COLO668 (cell line): Measurements from ENCODE around the gene TRIM44.
"Not testable (repeated sequence)": the region's sequence is repeated elsewhere in the genome, so short reads cannot be mapped to it uniquely, and the experiment has no call there.

ENCODE experiments used
- DNase-seq: peaks from one replicate; lab custom pipeline; 2025; ENCODE audit not compliant: unreplicated experiment; lab: John Stamatoyannopoulos, UW

TRIM44 gene

DNA sequence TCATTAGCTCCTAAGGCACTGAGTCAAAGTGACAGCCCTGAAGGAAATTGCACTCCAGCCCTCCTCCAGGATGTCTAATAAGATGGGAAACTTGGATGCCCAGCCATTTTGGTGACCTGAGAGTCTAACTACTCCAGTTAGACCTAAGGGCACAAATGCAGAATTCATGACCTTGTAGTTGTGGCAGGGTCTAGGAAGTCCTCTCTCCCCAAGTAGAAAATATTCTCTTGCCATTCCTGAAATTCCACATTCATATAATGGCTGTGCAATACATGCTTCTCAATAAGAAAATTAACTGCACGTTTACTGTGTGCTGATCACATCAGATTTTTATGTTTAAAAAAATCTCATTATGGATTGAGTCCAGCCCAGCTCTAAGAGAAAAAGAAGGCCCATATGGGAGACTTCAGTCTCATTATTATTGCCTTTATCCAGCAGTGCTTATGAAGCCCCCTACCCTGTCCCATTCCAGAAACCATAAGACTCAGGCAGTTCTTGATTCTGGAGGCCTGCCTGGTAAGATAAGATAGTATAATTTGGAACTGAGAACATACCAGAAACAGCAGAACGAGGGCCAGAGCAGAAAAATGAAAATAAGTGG, 147.6 kb downstream of the TRIM44 start:
- no peak for DNase-seq

DNA sequence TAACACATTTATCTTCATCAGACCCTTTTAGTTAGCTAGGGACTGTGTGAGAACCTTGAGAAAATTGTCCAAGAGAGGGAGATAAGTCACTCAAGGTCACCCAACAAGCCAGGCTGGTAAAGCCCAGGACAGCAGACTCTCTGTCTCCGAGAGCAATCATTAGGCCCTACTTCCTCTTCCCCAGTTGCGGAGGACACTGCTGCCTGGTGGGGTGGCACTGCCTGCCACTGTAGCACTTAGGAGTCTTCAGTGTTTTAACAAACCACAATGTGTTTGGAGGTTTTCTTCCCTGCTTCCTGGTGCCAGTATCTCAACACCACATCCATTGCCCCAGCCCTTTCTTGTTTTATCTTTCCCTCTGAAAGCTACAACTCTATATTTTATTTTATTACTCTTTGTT, 149.2 kb downstream of the TRIM44 start:
- DNase-seq: no peak

GRCh38 chr11:35812828-35813227, 150.3 kb downstream of the TRIM44 start:
- no peak for DNase-seq

DNA sequence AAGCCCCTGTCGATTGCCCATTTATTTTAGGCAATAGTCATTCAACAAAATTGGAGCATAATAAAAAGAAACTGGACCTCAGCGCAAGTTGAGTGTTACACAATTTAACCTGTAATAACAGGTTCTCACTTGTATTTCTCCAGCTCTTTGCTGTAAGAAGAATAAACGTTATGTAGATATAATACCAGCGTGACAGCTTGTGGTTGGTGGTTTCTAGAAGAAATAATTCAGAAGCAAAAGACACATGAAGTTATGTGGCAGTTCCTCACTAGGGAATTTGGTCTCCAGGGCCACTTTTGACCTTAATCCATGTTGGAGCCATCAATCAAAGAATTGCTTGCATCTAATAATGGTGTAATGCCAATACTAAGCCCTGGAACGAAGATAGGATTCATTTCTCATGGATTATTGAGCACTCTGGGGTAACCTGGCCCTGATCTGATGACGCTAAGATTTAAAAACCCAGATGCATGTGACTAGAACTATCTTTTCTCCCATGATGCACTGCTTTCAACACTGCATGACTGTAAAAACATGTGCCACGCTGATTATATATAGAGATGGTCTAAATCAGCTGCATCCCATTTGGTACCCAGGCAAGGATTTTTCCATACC, 151.6 kb downstream of the TRIM44 start:
- DNase-seq: no peak

DNA sequence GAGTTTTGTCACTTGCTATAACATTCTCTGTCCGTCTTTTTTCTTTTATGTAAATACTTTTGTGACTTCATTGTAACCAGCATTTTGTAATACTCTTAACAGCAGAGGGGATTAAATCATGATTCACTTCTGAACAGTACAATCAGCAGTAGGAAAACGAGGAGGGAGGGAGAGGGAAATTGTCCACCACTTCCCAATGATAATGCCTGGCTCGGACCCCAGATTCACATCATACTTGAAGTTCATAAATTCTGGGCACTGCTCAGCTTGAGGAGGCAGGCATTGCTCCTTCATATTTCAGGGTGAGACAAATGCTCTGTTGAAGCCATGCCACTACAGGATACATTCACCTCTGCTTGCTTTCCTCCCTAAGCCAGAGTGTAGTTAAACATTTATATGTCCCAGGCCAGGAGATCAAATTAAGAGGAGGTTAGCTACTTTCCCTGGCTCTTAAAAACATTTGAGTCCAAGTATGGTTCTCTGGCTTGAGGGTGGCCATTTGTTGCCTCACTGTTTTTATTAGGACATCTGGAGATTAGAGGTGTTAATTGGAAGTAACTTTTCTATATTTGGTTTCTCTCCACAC, 152.2 kb downstream of the TRIM44 start:
- no peak for DNase-seq

DNA sequence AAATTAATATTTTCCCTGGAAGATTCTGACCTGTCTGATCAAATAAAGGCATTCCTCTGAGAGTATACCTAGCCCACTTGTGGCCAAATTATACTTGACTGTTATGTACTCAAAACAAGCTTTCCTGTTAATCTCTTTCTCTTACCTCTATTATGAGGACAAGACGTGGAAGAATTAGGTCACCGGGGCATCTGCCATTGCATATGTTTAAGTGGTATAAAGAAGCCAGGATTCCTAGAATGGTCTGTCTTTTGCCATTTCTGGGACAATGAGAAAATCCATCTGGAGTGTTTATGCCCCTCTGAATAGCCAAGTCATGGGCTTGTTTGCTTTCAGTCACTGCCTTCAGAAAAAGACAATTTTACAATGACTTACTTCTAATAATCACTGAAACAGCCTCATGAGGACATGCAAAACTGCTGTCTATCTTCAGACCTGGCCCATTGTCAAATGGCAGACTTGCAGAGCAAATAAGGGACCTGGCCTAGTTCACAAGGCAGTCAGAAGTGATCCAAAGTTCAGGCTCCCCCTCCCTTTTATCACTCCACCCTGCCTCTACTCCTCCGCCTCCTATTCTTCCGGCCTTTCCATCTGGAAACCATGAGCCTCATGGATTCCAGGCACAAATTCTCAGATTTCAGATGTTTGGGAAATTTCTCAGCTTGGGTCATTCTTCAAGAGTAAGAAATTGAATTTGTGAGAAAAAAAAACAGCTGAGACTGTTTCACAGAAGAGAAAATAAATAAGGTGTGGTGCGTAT, 153.2 kb downstream of the TRIM44 start:
- DNase-seq: no peak

DNA sequence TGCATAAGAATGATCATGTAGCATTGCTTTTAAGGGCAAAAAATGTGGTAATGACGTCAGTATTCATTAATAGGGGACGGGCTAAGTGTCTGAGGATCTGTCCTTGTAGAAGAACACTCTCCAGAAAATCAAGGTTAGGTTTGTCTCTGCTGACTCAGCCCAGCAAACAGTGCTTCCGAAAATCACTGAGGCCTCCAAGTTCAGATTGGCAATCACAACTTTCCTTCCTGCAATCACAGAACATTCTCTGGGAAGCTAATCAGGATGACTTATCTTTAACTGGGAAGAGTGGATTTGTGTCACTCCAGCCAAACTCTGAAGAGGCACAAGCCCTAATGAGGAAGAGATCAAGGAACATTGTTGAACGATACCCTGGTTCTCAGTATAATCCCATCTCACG, 158.0 kb downstream of the TRIM44 start:
- no peak for DNase-seq

- no peak for DNase-seq
These were observed 160.4 kb downstream of the TRIM44 start for GRCh38 chr11:35822815-35823495.

DNA sequence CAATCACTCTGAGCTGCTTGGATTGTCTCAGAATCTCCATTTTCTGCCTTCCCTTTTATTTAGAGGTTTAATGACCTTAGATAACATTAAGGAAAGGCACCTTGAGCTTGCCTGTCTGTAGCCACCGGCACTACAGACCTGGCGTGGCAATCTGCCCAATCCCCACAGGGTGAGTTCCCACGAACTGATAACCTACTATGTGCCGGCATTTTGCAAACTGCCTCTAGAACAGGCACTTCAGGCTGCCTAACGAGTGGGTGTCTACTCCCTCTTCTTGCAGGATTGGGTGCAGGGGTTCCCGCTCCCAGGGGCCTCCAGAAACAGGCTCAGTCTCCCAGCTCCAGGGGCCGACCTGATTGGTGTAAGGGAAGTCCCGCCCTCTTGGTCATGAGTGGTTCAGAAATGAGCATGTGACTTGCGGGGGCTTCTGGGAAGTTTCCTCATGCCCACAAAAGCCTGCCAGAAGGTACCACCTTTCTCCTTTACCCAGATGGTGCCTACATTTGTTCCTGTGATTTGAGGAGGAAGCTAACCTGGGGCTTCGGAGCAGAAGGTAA, 161.2 kb downstream of the TRIM44 start:
- no peak for DNase-seq

- peak; percentile 16 for DNase-seq
These were observed 162.8 kb downstream of the TRIM44 start for GRCh38 chr11:35825386-35825785.

- no peak for DNase-seq
These were observed 163.4 kb downstream of the TRIM44 start for GRCh38 chr11:35826006-35826405.

DNA sequence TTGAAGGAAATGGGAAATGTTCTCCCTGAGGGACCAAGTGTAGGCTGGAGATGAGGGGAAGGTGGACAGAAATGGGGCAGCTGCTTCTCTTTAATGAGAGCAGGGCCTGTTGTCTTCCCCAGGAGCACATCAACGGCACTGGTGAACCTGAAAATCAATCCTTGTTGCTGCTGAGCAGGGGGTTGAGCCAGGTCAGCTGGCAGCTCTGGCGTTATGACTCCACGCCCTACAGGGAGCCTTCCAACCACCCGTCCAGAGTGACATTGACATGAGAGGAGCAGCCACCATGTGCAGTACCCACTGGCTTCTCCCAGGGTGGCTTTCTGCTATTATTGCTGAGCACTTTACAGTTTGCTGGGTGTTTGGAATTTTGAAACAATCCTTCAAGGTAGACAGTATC, 164.4 kb downstream of the TRIM44 start:
- no peak for DNase-seq

GRCh38 chr11:35836205-35836604, 173.6 kb downstream of the TRIM44 start:
- no peak for DNase-seq

- DNase-seq: no peak
These were observed 175.5 kb downstream of the TRIM44 start for GRCh38 chr11:35838071-35838470.

DNA sequence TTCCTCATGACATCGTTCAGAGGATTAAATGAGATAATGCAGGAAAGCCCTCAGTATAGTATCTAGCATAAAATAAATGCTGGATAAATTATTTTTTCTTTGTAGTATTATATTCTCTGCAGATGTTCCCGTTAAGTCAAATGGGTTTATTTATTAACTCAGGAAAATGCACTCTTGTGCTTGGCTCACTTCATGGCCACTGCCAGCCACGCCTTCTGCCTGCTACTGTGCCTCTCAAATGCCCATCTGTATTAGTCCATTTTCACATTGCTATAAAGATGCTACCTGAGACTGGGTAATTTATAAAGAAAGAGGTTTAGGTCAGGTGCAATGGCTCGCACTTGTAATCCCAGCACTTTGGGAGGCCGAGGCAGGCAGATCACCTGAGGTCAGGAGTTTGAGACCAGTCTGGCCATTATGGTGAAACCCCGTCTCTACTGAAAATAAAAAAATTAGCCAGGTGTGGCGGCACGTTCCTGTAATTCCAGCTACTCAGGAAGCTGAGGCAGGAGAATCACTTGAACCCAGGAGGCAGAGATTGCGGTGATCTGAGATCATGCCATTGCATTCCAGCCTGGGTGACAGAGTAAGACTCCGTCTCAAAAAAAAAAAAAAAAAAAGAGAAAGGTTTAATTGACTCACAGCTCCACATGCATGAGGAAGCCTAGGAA, 176.3 kb downstream of the TRIM44 start:
- not testable (repeated sequence) for DNase-seq

- no peak for DNase-seq
These were observed 177.0 kb downstream of the TRIM44 start for GRCh38 chr11:35839368-35840161.

DNA sequence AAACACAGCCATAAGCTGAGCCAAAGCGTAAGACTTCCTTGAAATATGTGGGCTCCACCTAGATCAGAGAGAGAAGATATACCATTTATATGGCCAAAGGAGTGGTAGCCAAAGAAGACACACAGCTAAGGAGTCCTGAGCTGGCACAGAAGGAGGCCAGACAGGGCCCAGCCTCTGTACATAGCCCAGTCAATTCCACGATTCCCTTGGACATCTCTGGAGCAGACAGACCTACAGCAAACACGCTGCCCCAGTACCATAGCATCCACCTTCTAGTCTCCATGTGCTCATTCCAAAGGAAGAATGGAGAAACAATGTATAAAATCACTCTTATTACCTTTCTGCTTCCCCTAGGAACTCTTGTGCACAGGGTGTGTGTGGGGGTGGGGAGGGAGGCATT, 179.2 kb downstream of the TRIM44 start:
- DNase-seq: no peak

DNA sequence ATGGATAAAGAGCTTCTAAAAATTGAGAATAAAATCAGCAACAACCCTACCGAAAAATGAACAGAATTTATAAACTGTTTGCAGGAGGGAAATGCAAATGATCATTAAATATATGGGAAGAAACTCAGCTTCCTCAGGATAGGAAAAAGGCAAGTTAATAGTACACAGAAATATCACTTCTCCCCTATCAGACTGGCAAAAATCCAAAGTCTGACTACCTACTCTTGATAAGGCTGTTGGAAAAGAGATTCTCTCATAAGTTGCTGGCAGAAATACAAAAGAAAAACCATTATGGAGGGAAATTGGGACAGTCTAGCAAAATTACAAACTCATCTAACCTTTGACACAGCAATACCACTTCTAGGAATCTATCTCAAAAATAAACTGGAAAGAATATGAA, 180.4 kb downstream of the TRIM44 start:
- DNase-seq: no peak

DNA sequence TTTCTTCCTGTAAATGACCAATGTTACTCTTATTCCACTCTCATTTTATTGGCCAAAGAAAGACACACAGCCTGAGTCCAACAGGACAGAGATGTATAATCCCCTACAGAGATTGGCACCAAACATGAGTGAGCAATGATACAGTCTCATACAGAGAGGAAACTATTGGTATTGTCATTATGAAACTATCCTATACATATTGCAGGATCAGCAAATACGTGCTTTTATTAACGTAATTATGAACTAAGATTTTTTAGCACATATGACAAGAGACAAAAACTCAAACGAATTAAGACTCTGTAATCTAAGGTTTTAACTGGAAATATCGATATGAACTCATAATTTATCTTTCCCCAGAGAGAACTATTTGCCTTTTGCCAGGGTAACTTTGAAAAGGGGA, 182.0 kb downstream of the TRIM44 start:
- no peak for DNase-seq

GRCh38 chr11:35845860-35846259, 183.3 kb downstream of the TRIM44 start:
- no peak for DNase-seq
